HTR-8/SVneo (cell line): ENCODE data around the gene UBAC1.

Experiments
- DNase-seq: peaks from one replicate; pipeline ENCODE4 v3.0.0; 2011; ENCODE audit warnings: low spot score, mixed read lengths; ENCODE audit not compliant: insufficient read length
- FAIRE-seq: peaks from 2 replicates; lab custom pipeline; 2011; peaks lifted over from hg19 to GRCh38; lab: Jason Lieb, UNC

UBAC1 gene

GRCh38 chr9:135994501-135995192 is 33.5 kb upstream of the UBAC1 start:
- FAIRE-seq (no peak), DNase-seq (no peak)

- DNase-seq (no peak), FAIRE-seq (no peak)
These were observed 32.8 kb upstream of the UBAC1 start for GRCh38 chr9:135993765-135994500.

- no peak for DNase-seq
- FAIRE-seq: no peak
These were observed 32.2 kb upstream of the UBAC1 start for GRCh38 chr9:135993409-135993742.

- FAIRE-seq (no peak), DNase-seq (peak; percentile 73)
These were observed 31.6 kb upstream of the UBAC1 start for GRCh38 chr9:135992486-135993408.

- FAIRE-seq (no peak), DNase-seq (no peak)
These were observed 30.6 kb upstream of the UBAC1 start for GRCh38 chr9:135991771-135992170.

GRCh38 chr9:135990468-135991429 is 29.6 kb upstream of the UBAC1 start:
- no peak for DNase-seq
- FAIRE-seq: no peak

- FAIRE-seq: no peak
- DNase-seq: no peak
These were observed 28.7 kb upstream of the UBAC1 start for GRCh38 chr9:135989722-135990467.

- no peak for FAIRE-seq
- no peak for DNase-seq
These were observed 28.0 kb upstream of the UBAC1 start for GRCh38 chr9:135989157-135989556.

GRCh38 chr9:135988493-135988892 is 27.3 kb upstream of the UBAC1 start:
- FAIRE-seq: no peak
- DNase-seq: no peak

- DNase-seq: no peak
- FAIRE-seq: no peak
These were observed 26.7 kb upstream of the UBAC1 start for GRCh38 chr9:135987838-135988404.

GRCh38 chr9:135986605-135987004 is 25.4 kb upstream of the UBAC1 start:
- FAIRE-seq (no peak), DNase-seq (no peak)

GRCh38 chr9:135985889-135986288 is 24.7 kb upstream of the UBAC1 start:
- FAIRE-seq (no peak), DNase-seq (no peak)

GRCh38 chr9:135985459-135985774 is 24.2 kb upstream of the UBAC1 start:
- no peak for FAIRE-seq
- no peak for DNase-seq

- DNase-seq: no peak
- no peak for FAIRE-seq
These were observed 23.0 kb upstream of the UBAC1 start for GRCh38 chr9:135984072-135984710.

GRCh38 chr9:135983208-135984071 is 22.3 kb upstream of the UBAC1 start:
- FAIRE-seq: no peak
- DNase-seq: no peak

- FAIRE-seq (no peak), DNase-seq (no peak)
These were observed 21.5 kb upstream of the UBAC1 start for GRCh38 chr9:135982499-135983207.
